NCI-H82 treated with DMSO at 0.1 percent for 48 hours (cell line): Measurements from ENCODE around the gene APOL1.
"Not testable (repeated sequence)": the region's sequence is repeated elsewhere in the genome, so short reads cannot be mapped to it uniquely, and the experiment has no call there.

ENCODE experiments used
- DNase-seq: peaks from one replicate; lab custom pipeline; 2025; ENCODE audit not compliant: unreplicated experiment; lab: John Stamatoyannopoulos, UW

APOL1 gene

GRCh38 chr22:36263886-36264664 lies 11.1 kb downstream of the APOL1 start:
- not testable (repeated sequence) for DNase-seq

- no peak for DNase-seq
Observed at GRCh38 chr22:36267058-36267457, 14.1 kb downstream of the APOL1 start.

- DNase-seq = no peak
Observed at GRCh38 chr22:36267896-36268485, 15.1 kb downstream of the APOL1 start.

- DNase-seq = not testable (repeated sequence)
Observed at GRCh38 chr22:36271231-36271630, 18.3 kb downstream of the APOL1 start.

- DNase-seq = not testable (repeated sequence)
Observed at GRCh38 chr22:36271951-36272350, 19.0 kb downstream of the APOL1 start.

- no peak for DNase-seq
Observed at GRCh38 chr22:36274531-36274930, 21.6 kb downstream of the APOL1 start.

GRCh38 chr22:36277482-36278291 lies 24.8 kb downstream of the APOL1 start:
- no peak for DNase-seq

- no peak for DNase-seq
Observed at GRCh38 chr22:36279219-36279666, 26.3 kb downstream of the APOL1 start.

GRCh38 chr22:36280379-36280778 lies 27.4 kb downstream of the APOL1 start:
- no peak for DNase-seq

- no peak for DNase-seq
Observed at GRCh38 chr22:36281781-36282327, 28.9 kb downstream of the APOL1 start.

GRCh38 chr22:36282328-36282831 lies 29.4 kb downstream of the APOL1 start:
- no peak for DNase-seq

GRCh38 chr22:36284171-36284571 lies 31.2 kb downstream of the APOL1 start:
- DNase-seq = no peak

GRCh38 chr22:36285017-36285416 lies 32.1 kb downstream of the APOL1 start:
- no peak for DNase-seq

- no peak for DNase-seq
Observed at GRCh38 chr22:36285545-36285944, 32.6 kb downstream of the APOL1 start.

GRCh38 chr22:36286096-36286957 lies 33.4 kb downstream of the APOL1 start:
- DNase-seq = peak; percentile 4

GRCh38 chr22:36287881-36288515 lies 35.1 kb downstream of the APOL1 start:
- no peak for DNase-seq

- no peak for DNase-seq
Observed at GRCh38 chr22:36288571-36289405, 35.9 kb downstream of the APOL1 start.

GRCh38 chr22:36289406-36289870 lies 36.5 kb downstream of the APOL1 start:
- no peak for DNase-seq

GRCh38 chr22:36289948-36290371 lies 37.0 kb downstream of the APOL1 start:
- DNase-seq = not testable (repeated sequence)
